A673 (cell line): ENCODE data around the gene GRAMD2B.

Experiments
- EZH2 ChIP-seq: fragments of 200-600 bp; sonication (generic); IDR thresholded peaks from 2 replicates; pipeline ENCODE4 v1.6.1; 2017; ENCODE audit warnings: borderline replicate concordance, low read depth, mild to moderate bottlenecking, mixed read lengths, antibody characterized with exemption, low read length; ENCODE audit not compliant: poor library complexity, severe bottlenecking
- TF ChIP-seq, protein P1 (sequence below): fragments of 300-800, 200-600 bp; sonication (generic); conservative IDR thresholded peaks from 2 replicates; pipeline ENCODE4 v1.5.1; 2017; ENCODE audit warnings: low read depth, mild to moderate bottlenecking, antibody characterized with exemption, low read length, moderate library complexity, mixed read lengths

DNA sequence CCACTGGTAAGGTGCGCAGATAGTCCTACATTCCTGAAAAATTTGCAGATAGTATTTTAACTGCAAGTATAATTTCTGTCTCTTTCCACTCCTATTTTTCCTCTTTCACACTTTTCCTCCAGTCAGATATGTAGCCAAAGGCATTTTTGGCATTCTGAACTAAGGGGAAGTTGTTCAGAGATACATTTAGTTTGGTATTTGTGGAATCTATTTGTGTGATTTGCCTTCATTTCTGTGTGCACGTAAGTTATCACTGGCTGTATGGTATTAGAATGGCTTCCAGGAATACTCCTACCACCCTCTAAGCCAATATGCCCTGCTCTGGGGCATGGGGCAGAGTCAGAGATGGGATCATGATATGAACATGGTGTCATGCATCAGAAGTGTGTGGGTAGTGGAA is 45.8 kb upstream of the GRAMD2B start:
- TF ChIP-seq, protein P1, sequence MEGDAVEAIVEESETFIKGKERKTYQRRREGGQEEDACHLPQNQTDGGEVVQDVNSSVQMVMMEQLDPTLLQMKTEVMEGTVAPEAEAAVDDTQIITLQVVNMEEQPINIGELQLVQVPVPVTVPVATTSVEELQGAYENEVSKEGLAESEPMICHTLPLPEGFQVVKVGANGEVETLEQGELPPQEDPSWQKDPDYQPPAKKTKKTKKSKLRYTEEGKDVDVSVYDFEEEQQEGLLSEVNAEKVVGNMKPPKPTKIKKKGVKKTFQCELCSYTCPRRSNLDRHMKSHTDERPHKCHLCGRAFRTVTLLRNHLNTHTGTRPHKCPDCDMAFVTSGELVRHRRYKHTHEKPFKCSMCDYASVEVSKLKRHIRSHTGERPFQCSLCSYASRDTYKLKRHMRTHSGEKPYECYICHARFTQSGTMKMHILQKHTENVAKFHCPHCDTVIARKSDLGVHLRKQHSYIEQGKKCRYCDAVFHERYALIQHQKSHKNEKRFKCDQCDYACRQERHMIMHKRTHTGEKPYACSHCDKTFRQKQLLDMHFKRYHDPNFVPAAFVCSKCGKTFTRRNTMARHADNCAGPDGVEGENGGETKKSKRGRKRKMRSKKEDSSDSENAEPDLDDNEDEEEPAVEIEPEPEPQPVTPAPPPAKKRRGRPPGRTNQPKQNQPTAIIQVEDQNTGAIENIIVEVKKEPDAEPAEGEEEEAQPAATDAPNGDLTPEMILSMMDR, result no peak
- TF ChIP-seq EZH2, result no peak
